ENCODE data around the gene TCP1. TPM values are rescaled to one million over a fixed set of nuclear protein-coding genes. Genes with fewer than 3 reads are reported as not detected.
"Not testable (repeated sequence)": the region's sequence is repeated elsewhere in the genome, so short reads cannot be mapped to it uniquely, and the experiment has no call there.

Gene TCP1
- total and polyA plus RNA-seq, 2 experiments from 2014 or later = 130 to 166 TPM

DNA sequence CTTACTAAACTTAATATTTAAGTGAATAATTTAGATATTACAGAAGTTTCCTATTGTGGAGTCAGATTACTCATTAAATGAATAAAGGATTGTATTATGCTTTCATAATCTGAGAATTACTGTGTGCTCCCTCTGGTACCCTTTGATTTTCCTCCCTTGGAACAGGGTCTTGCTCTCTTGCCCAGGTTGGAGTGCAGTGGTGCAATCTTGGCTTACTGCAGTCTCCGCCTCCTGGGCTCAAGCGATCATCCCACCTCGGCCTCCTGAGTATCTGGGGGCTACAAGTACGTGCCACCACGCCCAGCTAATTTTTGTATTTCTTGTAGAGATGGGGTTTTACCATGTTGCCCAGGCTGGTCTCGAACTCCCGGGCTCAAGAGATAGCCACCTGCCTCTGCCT is 52.5 kb downstream of the TCP1 start:
- Histone ChIP-seq H3K36me3 (replicated peaks; ENCODE audit: insufficient read depth, low read depth) (no peaks in the 10 kb centered on the region), H2AFZ (no peak overlapping the region), H3K4me2 (no peak overlapping the region), H4K20me1 (ENCODE audit: insufficient read depth, poor library complexity, severe bottlenecking) (peaks cover 91% of the 10 kb centered on the region), H3K27me3 (no peaks in the 10 kb centered on the region), H3K79me2 (peaks cover 93% of the 10 kb centered on the region), H3K4me1 (ENCODE audit: insufficient read depth) (no peaks in the 10 kb centered on the region), H3K27ac (no peak overlapping the region), H3K4me3 (no peak overlapping the region), H3K9me2 (replicated peaks; ENCODE audit: insufficient read depth) (no peaks in the 10 kb centered on the region), H3K9me3 (ENCODE audit: low read depth) (no peaks in the 10 kb centered on the region)
- WGBS (ENCODE audit: low lambda C conversion rate, missing lambda C conversion rate) = 94% methylated on average over 7 of the region's 7 CpGs
- DNase-seq (ENCODE audit: low spot score) = no peak
- TF ChIP-seq CTCF (IDR thresholded peaks at IDR 0.05; ENCODE audit: poor library complexity) (no peak), EZH2phosphoT487 (IDR thresholded peaks at IDR 0.05; ENCODE audit: low read depth, severe bottlenecking, unreplicated experiment) (no peak), EZH2 (IDR thresholded peaks at IDR 0.05; ENCODE audit: borderline replicate concordance) (no peak)

DNA sequence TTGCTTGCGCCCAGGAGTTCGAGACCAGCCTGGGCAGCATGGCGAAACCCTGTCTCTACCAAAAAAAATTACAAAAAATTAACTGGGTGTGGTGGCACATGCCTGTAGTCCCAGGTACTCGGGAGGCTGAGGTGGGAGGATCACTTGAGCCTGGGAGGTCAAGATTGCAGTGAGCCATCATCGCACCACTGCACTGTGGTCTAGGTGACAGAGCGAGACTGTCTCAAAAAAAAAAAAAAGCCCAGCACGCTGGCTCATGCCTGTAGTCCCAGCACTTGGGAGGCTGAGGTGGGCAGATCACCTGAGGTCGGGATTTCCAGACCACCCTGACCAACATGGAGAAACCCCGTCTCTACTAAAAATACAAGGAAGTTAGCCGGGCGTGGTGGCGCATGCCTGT is 56.0 kb downstream of the TCP1 start:
- Histone ChIP-seq H3K79me2 (peaks cover 100% of the 10 kb centered on the region), H4K20me1 (ENCODE audit: insufficient read depth, poor library complexity, severe bottlenecking) (peaks cover 100% of the 10 kb centered on the region)
- 97% methylated on average over 12 of the region's 12 CpGs for WGBS (ENCODE audit: low lambda C conversion rate, missing lambda C conversion rate)
- H3K4me2 ChIP-seq; H3K9me2 ChIP-seq (replicated peaks; ENCODE audit: insufficient read depth); H3K4me1 ChIP-seq (ENCODE audit: insufficient read depth); H3K27me3 ChIP-seq; H3K27ac ChIP-seq; DNase-seq (ENCODE audit: low spot score); H3K4me3 ChIP-seq; H3K36me3 ChIP-seq (replicated peaks; ENCODE audit: insufficient read depth, low read depth); H2AFZ ChIP-seq; H3K9me3 ChIP-seq (ENCODE audit: low read depth): not testable (repeated sequence)

DNA sequence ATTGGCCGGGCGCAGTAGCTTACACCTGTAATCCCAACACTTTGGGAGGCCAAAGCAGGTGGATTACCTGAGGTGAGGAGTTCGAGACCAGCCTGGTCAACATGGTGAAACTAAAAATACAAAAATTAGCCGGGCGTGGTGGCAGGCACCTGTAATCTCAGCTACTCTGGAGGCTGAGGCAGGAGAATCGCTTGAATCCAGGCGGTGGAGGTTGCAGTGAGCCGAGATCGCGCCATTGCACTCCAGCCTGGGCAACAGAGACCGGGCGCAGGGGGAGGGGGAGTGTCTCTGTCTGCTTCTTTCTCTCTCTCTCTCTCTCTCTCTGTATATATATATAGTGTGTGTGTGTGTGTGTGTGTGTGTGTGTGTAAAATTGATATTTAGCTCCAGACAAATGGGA is 56.9 kb downstream of the TCP1 start:
- H3K9me2 ChIP-seq (replicated peaks; ENCODE audit: insufficient read depth); H3K27ac ChIP-seq; H3K9me3 ChIP-seq (ENCODE audit: low read depth); H3K4me3 ChIP-seq; H3K4me2 ChIP-seq; H3K4me1 ChIP-seq (ENCODE audit: insufficient read depth); H3K27me3 ChIP-seq; H3K36me3 ChIP-seq (replicated peaks; ENCODE audit: insufficient read depth, low read depth); H2AFZ ChIP-seq; DNase-seq (ENCODE audit: low spot score): not testable (repeated sequence)
- WGBS (ENCODE audit: low lambda C conversion rate, missing lambda C conversion rate) = 98% methylated on average over 11 of the region's 12 CpGs
- Histone ChIP-seq H4K20me1 (ENCODE audit: insufficient read depth, poor library complexity, severe bottlenecking) (peaks cover 96% of the 10 kb centered on the region), H3K79me2 (peaks cover 100% of the 10 kb centered on the region)

DNA sequence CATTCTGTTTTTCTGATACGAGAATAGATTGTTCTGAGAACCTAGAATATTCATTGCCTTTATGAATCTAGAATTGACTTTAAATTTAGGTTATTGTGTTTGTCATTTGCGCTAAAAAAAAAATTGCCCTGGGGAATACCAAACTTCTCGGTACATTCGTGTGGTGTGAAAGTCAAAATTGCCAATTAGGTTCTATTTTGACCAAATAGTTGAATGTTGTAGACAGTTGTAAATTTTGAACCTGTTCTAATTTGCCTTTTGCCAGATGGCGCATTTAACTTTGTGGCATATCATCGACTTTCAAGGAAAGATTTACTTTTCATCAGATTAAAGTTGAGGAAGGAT is 59.1 kb downstream of the TCP1 start:
- no peaks in the 10 kb centered on the region for H3K27me3 ChIP-seq
- peak overlapping the region; percentile 97 for H3K4me3 ChIP-seq
- no peaks in the 10 kb centered on the region for H3K36me3 ChIP-seq (replicated peaks; ENCODE audit: insufficient read depth, low read depth)
- H2AFZ ChIP-seq = no peak overlapping the region
- TF ChIP-seq CTCF (IDR thresholded peaks at IDR 0.05; ENCODE audit: poor library complexity) (no peak), EZH2 (IDR thresholded peaks at IDR 0.05; ENCODE audit: borderline replicate concordance) (no peak), EZH2phosphoT487 (IDR thresholded peaks at IDR 0.05; ENCODE audit: low read depth, severe bottlenecking, unreplicated experiment) (no peak)
- peaks cover 73% of the 10 kb centered on the region for H4K20me1 ChIP-seq (ENCODE audit: insufficient read depth, poor library complexity, severe bottlenecking)
- peaks cover 12% of the 10 kb centered on the region for H3K4me1 ChIP-seq (ENCODE audit: insufficient read depth)
- peaks cover 88% of the 10 kb centered on the region for H3K79me2 ChIP-seq
- 87% methylated on average over 6 of the region's 6 CpGs for WGBS (ENCODE audit: low lambda C conversion rate, missing lambda C conversion rate)
- peak overlapping the region; percentile 92 for H3K4me2 ChIP-seq
- DNase-seq (ENCODE audit: low spot score) = no peak
- H3K9me2 ChIP-seq (replicated peaks; ENCODE audit: insufficient read depth) = no peaks in the 10 kb centered on the region
- no peaks in the 10 kb centered on the region for H3K9me3 ChIP-seq (ENCODE audit: low read depth)
- H3K27ac ChIP-seq = no peak overlapping the region

Data from hepatocyte (in vitro differentiated cells).